ENCODE measurements around the gene CD68.

DNA sequence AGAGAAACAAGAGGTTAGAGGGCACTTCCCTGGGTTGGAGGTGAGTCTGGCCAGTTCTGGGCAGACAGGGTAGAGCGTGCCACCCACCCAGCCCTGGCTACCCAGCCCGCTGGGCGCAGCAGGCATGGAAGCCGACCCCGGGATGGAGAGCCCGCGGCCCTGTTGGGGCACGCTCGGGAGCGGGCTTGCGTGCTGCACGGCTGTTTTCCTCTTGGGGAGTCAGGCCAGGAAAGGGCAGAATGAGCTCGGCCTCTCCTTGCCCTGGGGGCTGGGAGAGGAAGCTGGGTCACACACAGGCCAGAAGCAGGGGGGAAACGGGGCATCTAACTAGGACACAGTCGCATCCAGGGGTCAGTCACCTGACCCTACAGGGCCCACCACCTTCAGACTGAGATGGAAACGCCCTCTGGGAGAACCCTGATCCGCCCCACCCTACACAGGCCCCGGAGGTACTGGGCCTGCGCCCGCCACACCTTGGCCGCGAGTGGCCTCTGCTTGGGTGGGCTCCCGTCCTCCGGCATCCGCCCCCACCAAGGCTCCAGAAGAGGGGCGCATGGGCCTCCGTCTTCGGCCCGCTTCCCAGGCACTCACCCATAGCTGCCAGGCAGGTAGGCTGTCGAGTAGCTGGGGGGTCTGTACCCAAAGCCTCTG lies 9.2 kb downstream of the CD68 start:
- TF ChIP-seq, protein P1, sequence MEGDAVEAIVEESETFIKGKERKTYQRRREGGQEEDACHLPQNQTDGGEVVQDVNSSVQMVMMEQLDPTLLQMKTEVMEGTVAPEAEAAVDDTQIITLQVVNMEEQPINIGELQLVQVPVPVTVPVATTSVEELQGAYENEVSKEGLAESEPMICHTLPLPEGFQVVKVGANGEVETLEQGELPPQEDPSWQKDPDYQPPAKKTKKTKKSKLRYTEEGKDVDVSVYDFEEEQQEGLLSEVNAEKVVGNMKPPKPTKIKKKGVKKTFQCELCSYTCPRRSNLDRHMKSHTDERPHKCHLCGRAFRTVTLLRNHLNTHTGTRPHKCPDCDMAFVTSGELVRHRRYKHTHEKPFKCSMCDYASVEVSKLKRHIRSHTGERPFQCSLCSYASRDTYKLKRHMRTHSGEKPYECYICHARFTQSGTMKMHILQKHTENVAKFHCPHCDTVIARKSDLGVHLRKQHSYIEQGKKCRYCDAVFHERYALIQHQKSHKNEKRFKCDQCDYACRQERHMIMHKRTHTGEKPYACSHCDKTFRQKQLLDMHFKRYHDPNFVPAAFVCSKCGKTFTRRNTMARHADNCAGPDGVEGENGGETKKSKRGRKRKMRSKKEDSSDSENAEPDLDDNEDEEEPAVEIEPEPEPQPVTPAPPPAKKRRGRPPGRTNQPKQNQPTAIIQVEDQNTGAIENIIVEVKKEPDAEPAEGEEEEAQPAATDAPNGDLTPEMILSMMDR (IDR thresholded peaks at IDR 0.05) = no peak
- no peak for TF ChIP-seq POLR2A (IDR thresholded peaks at IDR 0.05)

Data from sigmoid colon (tissue), 3 donors.